Measurements from ENCODE around the gene FRMD5. TPM values are rescaled to one million over a fixed set of nuclear protein-coding genes. Genes with fewer than 3 reads are reported as not detected.

The FRMD5 gene
- total RNA-seq, 3 donors from 2014 or later, result 1.8 to 2.3 (median 1.9) TPM

DNA sequence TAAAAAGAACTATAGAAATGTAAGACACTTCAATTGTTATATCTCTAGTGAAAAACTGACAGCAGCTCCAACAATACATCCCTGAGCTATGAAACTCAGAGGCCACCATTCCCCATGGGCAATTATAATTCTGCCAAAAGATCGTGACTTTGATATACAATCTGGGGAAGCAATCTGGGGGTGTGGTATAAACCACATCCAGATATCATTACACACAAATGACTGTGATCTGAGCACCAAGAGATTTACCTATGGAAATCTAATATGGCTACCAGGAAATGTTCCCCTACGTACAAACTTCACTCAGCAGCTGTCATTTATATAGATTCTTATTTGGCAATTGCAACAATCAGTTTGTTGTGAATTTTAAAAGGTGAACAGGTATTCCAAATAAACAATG is 110.3 kb downstream of the FRMD5 start:
- ATAC-seq, result no peak
- Histone ChIP-seq H3K4me3 (no peak overlapping the region), H3K36me3 (ENCODE audit: low read depth) (no peaks in the 10 kb centered on the region), H3K4me1 (ENCODE audit: low read depth) (no peaks in the 10 kb centered on the region), H3K9me3 (no peaks in the 10 kb centered on the region)
- intact Hi-C loops (cut with DNase I, micrococcal nuclease), result no loop called here
- no peak for DNase-seq
- TF ChIP-seq, protein P1, sequence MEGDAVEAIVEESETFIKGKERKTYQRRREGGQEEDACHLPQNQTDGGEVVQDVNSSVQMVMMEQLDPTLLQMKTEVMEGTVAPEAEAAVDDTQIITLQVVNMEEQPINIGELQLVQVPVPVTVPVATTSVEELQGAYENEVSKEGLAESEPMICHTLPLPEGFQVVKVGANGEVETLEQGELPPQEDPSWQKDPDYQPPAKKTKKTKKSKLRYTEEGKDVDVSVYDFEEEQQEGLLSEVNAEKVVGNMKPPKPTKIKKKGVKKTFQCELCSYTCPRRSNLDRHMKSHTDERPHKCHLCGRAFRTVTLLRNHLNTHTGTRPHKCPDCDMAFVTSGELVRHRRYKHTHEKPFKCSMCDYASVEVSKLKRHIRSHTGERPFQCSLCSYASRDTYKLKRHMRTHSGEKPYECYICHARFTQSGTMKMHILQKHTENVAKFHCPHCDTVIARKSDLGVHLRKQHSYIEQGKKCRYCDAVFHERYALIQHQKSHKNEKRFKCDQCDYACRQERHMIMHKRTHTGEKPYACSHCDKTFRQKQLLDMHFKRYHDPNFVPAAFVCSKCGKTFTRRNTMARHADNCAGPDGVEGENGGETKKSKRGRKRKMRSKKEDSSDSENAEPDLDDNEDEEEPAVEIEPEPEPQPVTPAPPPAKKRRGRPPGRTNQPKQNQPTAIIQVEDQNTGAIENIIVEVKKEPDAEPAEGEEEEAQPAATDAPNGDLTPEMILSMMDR (IDR thresholded peaks at IDR 0.05), result no peak

DNA sequence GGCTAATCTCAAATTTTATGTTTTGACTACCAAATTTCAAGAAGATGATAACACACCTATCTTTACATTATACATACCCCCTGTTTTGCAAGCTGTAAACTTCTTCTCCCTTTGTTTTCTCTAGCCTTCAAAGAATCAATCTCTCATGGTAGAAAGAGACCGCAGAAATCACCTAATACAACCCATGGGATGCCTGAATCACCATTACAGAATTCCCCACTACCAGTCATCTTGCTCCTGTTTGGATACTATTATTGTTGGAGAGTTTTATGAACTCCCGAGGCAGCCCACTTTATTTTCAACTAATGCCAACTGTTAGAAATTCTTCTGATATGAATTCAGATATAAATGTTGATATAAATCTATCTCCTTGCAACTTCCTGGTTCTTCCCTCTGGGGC is 110.9 kb downstream of the FRMD5 start:
- Histone ChIP-seq H3K36me3 (ENCODE audit: low read depth) (no peaks in the 10 kb centered on the region), H3K4me1 (ENCODE audit: low read depth) (no peaks in the 10 kb centered on the region), H3K4me3 (no peak overlapping the region), H3K9me3 (no peaks in the 10 kb centered on the region)
- DNase-seq (no peak), ATAC-seq (no peak)
- TF ChIP-seq, protein P1 (IDR thresholded peaks at IDR 0.05), result no peak
- intact Hi-C loops (cut with DNase I, micrococcal nuclease), result no loop called here

DNA sequence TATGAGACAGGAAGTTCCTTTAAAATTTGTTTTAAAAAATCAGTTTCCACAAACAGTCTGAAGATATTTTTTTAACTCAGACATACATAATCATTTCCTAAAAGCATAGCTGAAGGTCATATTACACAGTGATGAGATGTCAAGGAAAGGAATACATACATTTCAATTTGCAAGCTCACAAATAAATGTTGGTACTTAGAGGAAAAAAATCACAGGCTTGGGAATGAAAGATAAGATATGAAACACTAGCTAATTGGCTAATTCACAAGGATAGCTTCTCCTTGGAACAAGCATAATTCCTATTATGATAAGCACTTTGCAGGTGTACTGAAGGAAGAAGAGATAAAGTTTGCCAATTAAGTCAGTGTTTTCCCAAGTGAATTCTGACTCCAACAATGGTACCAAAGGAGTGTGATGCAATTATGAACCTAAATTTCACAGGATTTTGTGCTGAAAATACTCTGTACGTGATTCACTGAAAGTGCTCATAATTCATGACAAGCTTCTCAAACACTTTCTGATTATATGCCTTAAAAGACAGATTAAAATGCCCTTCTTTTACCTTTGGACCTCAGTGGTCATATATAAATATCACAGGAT is 112.4 kb downstream of the FRMD5 start:
- DNase-seq (no peak), ATAC-seq (no peak)
- intact Hi-C loops (cut with DNase I, micrococcal nuclease), result no loop called here
- Histone ChIP-seq H3K36me3 (ENCODE audit: low read depth) (no peaks in the 10 kb centered on the region), H3K4me1 (ENCODE audit: low read depth) (no peaks in the 10 kb centered on the region), H3K4me3 (no peak overlapping the region), H3K9me3 (no peaks in the 10 kb centered on the region)
- TF ChIP-seq, protein P1 (IDR thresholded peaks at IDR 0.05), result no peak

DNA sequence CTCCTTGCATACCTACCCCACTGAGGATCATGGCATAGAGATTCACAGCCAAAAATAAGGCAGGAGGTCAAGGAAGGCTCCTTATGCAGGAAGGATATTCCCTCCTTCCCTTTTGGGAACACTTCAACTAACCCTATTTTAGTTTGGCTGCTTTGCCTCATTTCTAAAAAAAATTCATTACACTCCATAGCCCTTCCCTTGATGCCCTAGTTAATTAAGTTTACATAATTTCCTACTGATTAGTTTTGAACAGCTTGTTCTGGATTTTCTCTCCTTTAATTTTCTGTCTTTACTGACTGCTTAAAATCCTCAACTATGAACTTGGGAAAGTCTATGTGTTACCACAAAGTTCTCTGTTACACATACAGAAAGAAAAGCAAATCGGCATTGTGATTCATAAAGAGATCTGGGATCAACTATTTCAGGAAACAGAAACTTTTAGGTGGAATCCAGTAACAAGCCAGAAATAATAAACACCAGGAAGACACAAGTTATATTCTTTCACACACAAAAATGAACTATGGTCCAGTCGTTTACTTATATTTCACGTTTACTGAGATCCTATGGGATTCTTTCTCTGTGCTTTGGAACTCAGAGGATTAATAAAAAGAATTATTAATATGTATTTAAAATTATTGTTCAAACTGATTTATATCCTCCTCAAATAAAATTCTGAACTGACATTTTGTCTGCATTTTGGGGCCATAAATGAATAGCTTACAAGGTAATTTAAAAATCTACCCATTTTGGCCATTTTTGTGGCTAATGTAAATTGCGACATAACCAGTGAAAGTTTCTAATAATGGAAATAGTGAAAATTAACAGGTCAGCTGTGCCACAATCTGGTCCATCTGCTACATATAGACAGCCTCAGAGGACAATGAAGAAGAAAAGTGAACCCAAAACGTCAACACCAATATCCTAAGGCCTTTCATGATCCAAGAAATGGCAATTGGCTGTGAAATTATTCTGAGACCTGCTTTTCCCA is 113.8 kb downstream of the FRMD5 start:
- H3K4me1 ChIP-seq (ENCODE audit: low read depth), result no peaks in the 10 kb centered on the region
- ATAC-seq, result no peak
- TF ChIP-seq, protein P1 (IDR thresholded peaks at IDR 0.05), result no peak

DNA sequence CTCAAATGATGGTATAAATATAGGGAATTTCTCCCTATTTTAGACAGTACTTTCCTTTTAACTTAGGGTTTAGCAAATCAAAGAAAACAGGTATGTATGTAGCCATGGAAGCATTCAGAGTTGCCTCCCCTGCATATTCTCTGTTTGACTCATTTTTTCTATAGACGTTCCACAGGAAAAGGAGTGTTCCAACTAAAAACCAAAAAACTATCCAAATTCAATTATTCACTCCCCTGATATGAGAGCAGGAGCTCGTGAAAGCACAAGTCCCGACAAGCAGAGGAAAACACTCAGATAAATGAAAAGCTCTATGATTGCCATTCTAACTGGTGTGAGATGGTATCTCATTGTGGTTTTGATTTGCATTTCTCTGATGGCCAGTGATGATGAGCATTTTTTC is 119.5 kb downstream of the FRMD5 start:
- no peaks in the 10 kb centered on the region for H3K36me3 ChIP-seq (ENCODE audit: low read depth)
- H3K4me3 ChIP-seq, result no peak overlapping the region
- intact Hi-C loops (cut with DNase I, micrococcal nuclease), result no loop called here
- TF ChIP-seq, protein P1 (IDR thresholded peaks at IDR 0.05), result no peak
- ATAC-seq, result no peak
- DNase-seq, result no peak
- no peaks in the 10 kb centered on the region for H3K9me3 ChIP-seq
- H3K4me1 ChIP-seq (ENCODE audit: low read depth), result no peaks in the 10 kb centered on the region

More for the DNA sequence above, 113.8 kb downstream of the FRMD5 start:
- no peaks in the 10 kb centered on the region for H3K36me3 ChIP-seq (ENCODE audit: low read depth)
- H3K4me3 ChIP-seq, result no peak overlapping the region
- intact Hi-C loops (cut with DNase I, micrococcal nuclease), result no loop called here
- no peaks in the 10 kb centered on the region for H3K9me3 ChIP-seq
- no peak for DNase-seq
